ENCODE measurements around the gene TIMM10B. TPM values are rescaled to one million over a fixed set of nuclear protein-coding genes. Genes with fewer than 3 reads are reported as not detected.
"Not testable (repeated sequence)": the region's sequence is repeated elsewhere in the genome, so short reads cannot be mapped to it uniquely, and the experiment has no call there.

The TIMM10B gene
- total RNA-seq, 2 donors from 2014 or later = 48.0 TPM

GRCh38 chr11:6505577-6506240 is 24.4 kb downstream of the TIMM10B start:
- no peak for DNase-seq
- no peak overlapping the region for H3K27ac ChIP-seq
- no peaks in the 10 kb centered on the region for H3K4me1 ChIP-seq

GRCh38 chr11:6516865-6517264 is 35.6 kb downstream of the TIMM10B start:
- Histone ChIP-seq H3K9me3 (no peaks in the 10 kb centered on the region), H3K27me3 (no peaks in the 10 kb centered on the region), H3K9ac (ENCODE audit: low read depth in 2 of 2, low read length in 2 of 2) (no peak overlapping the region), H3K4me3 (no peak overlapping the region), H3K36me3 (no peaks in the 10 kb centered on the region), H3K4me1 (no peaks in the 10 kb centered on the region), H3K27ac (no peak overlapping the region)
- intact Hi-C loops (cut with DNase I) = no loop called here
- TF ChIP-seq CTCF (IDR thresholded peaks at IDR 0.05) = no peak
- no peak for DNase-seq

More at GRCh38 chr11:6505577-6506240, 24.4 kb downstream of the TIMM10B start:
- intact Hi-C loops (cut with DNase I) = loop anchor here (2.0 kb wide), 1 partner anchor 67 kb away; no protein-coding TSS in a partner anchor
- Histone ChIP-seq H3K9me3 (no peaks in the 10 kb centered on the region), H3K27me3 (no peaks in the 10 kb centered on the region), H3K9ac (ENCODE audit: low read depth in 2 of 2, low read length in 2 of 2) (no peak overlapping the region), H3K36me3 (no peaks in the 10 kb centered on the region), H3K4me3 (no peak overlapping the region)
- TF ChIP-seq CTCF (IDR thresholded peaks at IDR 0.05) = peak; percentile 74

GRCh38 chr11:6520265-6520664 is 39.0 kb downstream of the TIMM10B start:
- TF ChIP-seq CTCF (IDR thresholded peaks at IDR 0.05) = no peak
- Histone ChIP-seq H3K27me3 (no peaks in the 10 kb centered on the region), H3K4me1 (no peaks in the 10 kb centered on the region), H3K9me3 (no peaks in the 10 kb centered on the region), H3K36me3 (no peaks in the 10 kb centered on the region), H3K9ac (ENCODE audit: low read depth in 2 of 2, low read length in 2 of 2) (no peak overlapping the region), H3K27ac (no peak overlapping the region), H3K4me3 (no peak overlapping the region)
- DNase-seq = no peak
- intact Hi-C loops (cut with DNase I) = no loop called here

DNA sequence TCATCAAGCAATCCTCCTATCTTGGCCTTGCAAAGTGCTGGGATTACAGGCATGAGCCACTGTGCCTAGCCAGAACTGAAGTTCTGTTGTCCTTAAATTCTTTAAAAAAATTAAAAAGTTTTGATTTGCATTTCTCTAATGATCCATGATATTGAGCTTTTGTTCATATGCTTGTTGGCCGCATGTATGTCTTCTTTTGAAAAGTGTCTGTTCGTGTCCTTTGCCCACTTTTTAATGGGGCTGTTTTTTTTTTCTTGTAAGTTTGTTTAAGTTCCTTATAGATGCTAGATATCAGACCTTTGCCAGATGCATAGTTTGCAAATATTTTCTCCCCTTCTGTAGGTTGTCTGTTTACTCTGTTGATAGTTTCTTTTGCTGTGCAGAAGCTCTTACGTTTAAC is 40.6 kb downstream of the TIMM10B start:
- H3K27ac ChIP-seq; H3K36me3 ChIP-seq; intact Hi-C loops (cut with DNase I); H3K27me3 ChIP-seq; H3K4me1 ChIP-seq; H3K9me3 ChIP-seq; H3K9ac ChIP-seq (ENCODE audit: low read depth in 2 of 2, low read length in 2 of 2); DNase-seq; H3K4me3 ChIP-seq: not testable (repeated sequence)

DNA sequence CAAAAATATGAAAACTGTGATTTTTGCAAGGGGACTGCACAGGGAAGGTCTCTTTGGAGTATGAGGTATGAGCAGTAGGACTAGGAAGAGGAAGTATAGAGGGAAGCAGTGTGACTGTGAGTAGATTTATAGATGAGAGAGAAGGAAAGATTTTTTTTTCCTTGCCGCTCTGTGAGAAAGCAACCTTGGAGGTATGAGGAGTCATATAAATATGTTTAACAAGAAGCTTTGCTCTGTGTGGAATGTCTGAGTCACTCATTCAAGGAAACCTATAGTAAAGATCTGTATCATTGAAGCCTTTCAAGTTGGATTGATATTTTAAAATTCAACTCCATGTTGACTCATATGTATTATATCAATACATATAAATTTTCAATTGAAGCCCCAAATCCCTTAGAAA is 42.0 kb downstream of the TIMM10B start:
- H3K4me3 ChIP-seq = no peak overlapping the region
- no peak for DNase-seq
- H3K4me1 ChIP-seq = no peaks in the 10 kb centered on the region
- no peaks in the 10 kb centered on the region for H3K27me3 ChIP-seq
- no peaks in the 10 kb centered on the region for H3K36me3 ChIP-seq
- H3K27ac ChIP-seq = no peak overlapping the region
- H3K9me3 ChIP-seq = no peaks in the 10 kb centered on the region
- intact Hi-C loops (cut with DNase I) = no loop called here
- TF ChIP-seq CTCF (IDR thresholded peaks at IDR 0.05) = no peak
- H3K9ac ChIP-seq (ENCODE audit: low read depth in 2 of 2, low read length in 2 of 2) = no peak overlapping the region

GRCh38 chr11:6526411-6527135 is 45.3 kb downstream of the TIMM10B start:
- Histone ChIP-seq H3K4me3 (no peak overlapping the region), H3K9ac (ENCODE audit: low read depth in 2 of 2, low read length in 2 of 2) (no peak overlapping the region), H3K27me3 (no peaks in the 10 kb centered on the region), H3K9me3 (no peaks in the 10 kb centered on the region), H3K4me1 (no peaks in the 10 kb centered on the region), H3K36me3 (no peaks in the 10 kb centered on the region), H3K27ac (no peak overlapping the region)
- DNase-seq = no peak
- no peak for TF ChIP-seq CTCF (IDR thresholded peaks at IDR 0.05)
- intact Hi-C loops (cut with DNase I) = no loop called here

All from colonic mucosa (tissue), 4 donors.